GM23338 (cell line): ENCODE data around the gene NAP1L4. TPM values are rescaled to one million over a fixed set of nuclear protein-coding genes. Genes with fewer than 3 reads are reported as not detected.

Source experiments
- ATAC-seq: fragments of 200-7000 bp; cut with Tn5 transposase; 3 replicates; pipeline ENCODE4 v1.9.1; 2020
- DNase-seq: peaks from one replicate; pipeline ENCODE4 v3.0.0-alpha.2; 2015; ENCODE audit warnings: low spot score
- H2AFZ ChIP-seq: fragments of 200-600 bp; sonication (generic); 2 replicates; pipeline ENCODE4 v1.8.0; 2016; ENCODE audit warnings: antibody characterized with exemption, mild to moderate bottlenecking, moderate library complexity
- H3F3A ChIP-seq: fragments of 200-600 bp; sonication (generic); replicated peaks from 2 replicates; pipeline ENCODE4 v1.8.0; 2017; ENCODE audit warnings: antibody characterized with exemption, mixed run types, low read depth
- H3K27ac ChIP-seq: fragments of 200-600 bp; sonication (generic); 2 replicates; pipeline ENCODE4 v1.6.1; 2016; ENCODE audit warnings: low read depth
- H3K27me3 ChIP-seq: fragments of 200-600 bp; sonication (generic); 2 replicates; pipeline ENCODE4 v1.8.0; 2016; ENCODE audit warnings: mild to moderate bottlenecking, mixed run types, moderate library complexity; ENCODE audit not compliant: insufficient read depth
- H3K36me3 ChIP-seq: fragments of 200-600 bp; sonication (generic); 2 replicates; pipeline ENCODE4 v1.8.0; 2016; ENCODE audit warnings: mild to moderate bottlenecking; ENCODE audit not compliant: insufficient read depth
- H3K4me1 ChIP-seq: fragments of 200-600 bp; sonication (generic); 2 replicates; pipeline ENCODE4 v1.8.0; 2016; ENCODE audit warnings: mild to moderate bottlenecking, moderate library complexity; ENCODE audit not compliant: insufficient read depth
- H3K4me2 ChIP-seq: fragments of 200-600 bp; sonication (generic); 2 replicates; pipeline ENCODE4 v1.7.1; 2017; ENCODE audit warnings: mixed run types
- H3K4me3 ChIP-seq: fragments of 200-600 bp; sonication (generic); 2 replicates; pipeline ENCODE4 v1.6.1; 2016; ENCODE audit warnings: mixed run types
- H3K79me2 ChIP-seq: fragments of 200-600 bp; sonication (generic); replicated peaks from 2 replicates; pipeline ENCODE4 v1.8.0; 2017; ENCODE audit warnings: mild to moderate bottlenecking; ENCODE audit not compliant: insufficient read depth
- H3K9me2 ChIP-seq: fragments of 200-600 bp; sonication (generic); 2 replicates; pipeline ENCODE4 v1.8.0; 2017; ENCODE audit not compliant: insufficient read depth
- H4K20me1 ChIP-seq: fragments of 200-600 bp; sonication (generic); replicated peaks from 2 replicates; pipeline ENCODE4 v1.8.0; 2017; ENCODE audit warnings: mild to moderate bottlenecking; ENCODE audit not compliant: insufficient read depth
- H3K27ac Mint-ChIP-seq: 2 replicates; pipeline ENCODE4 v1.8.0; 2020; ENCODE audit warnings: inconsistent platforms, mild to moderate bottlenecking, moderate library complexity, mixed read lengths
- H3K27me3 Mint-ChIP-seq: 3 replicates; pipeline ENCODE4 v1.8.0; 2022; ENCODE audit warnings: low read depth, mild to moderate bottlenecking, moderate library complexity, mixed read lengths, inconsistent platforms; ENCODE audit not compliant: insufficient read depth, poor library complexity
- H3K36me3 Mint-ChIP-seq: 3 replicates; pipeline ENCODE4 v1.8.0; 2021; ENCODE audit warnings: low read depth, mild to moderate bottlenecking, inconsistent platforms, moderate library complexity, mixed read lengths
- H3K4me1 Mint-ChIP-seq: 3 replicates; pipeline ENCODE4 v1.8.0; 2020; ENCODE audit warnings: mild to moderate bottlenecking, inconsistent platforms, mixed read lengths
- H3K4me3 Mint-ChIP-seq: 3 replicates; pipeline ENCODE4 v1.8.0; 2021; ENCODE audit warnings: moderate library complexity, mild to moderate bottlenecking, inconsistent platforms, mixed read lengths
- H3K9me3 Mint-ChIP-seq: 3 replicates; pipeline ENCODE4 v1.8.0; 2020; ENCODE audit warnings: moderate library complexity, mild to moderate bottlenecking, inconsistent platforms, mixed read lengths
- CREB1 ChIP-seq: fragments of 250-450 bp; sonication (Bioruptor Pico); IDR thresholded peaks from 2 replicates; pipeline ENCODE4 v1.5.0; 2020; ENCODE audit warnings: low read depth, mild to moderate bottlenecking, moderate library complexity
- CTCF ChIP-seq, 2 experiments: fragments of 200-600 bp in 1 of 2; sonication (generic) in 1 of 2; conservative IDR thresholded peaks; 2 replicates each; pipeline versions ENCODE4 v1.5.1 to v1.6.1; 2016 to 2017; ENCODE audit warnings: antibody characterized with exemption in 2 of 2, low read depth in 2 of 2, mild to moderate bottlenecking in 2 of 2, moderate library complexity in 1 of 2
- JUNB ChIP-seq: IDR thresholded peaks from one replicate; pipeline ENCODE4 v1.6.1; 2016; ENCODE audit warnings: antibody characterized with exemption; ENCODE audit not compliant: unreplicated experiment
- POLR2AphosphoS5 ChIP-seq: IDR thresholded peaks from 2 replicates; pipeline ENCODE4 v1.6.1; 2016; ENCODE audit warnings: antibody characterized with exemption, low read depth
- ZNF462 ChIP-seq: fragments of 250-450 bp; sonication (Bioruptor Pico); IDR thresholded peaks from 2 replicates; pipeline ENCODE4 v1.5.0; 2020; ENCODE audit warnings: mild to moderate bottlenecking, moderate library complexity
- polyA plus RNA-seq: library from polyadenylated mRNA; unstranded; fragments of >200 nt; fragmentation: Nextera tagmentation; extraction: Ambion mirVana; gene quantifications from 2 replicates; pipeline ENCODE4 v1.2.1, GENCODE V29; 2016
- total RNA-seq: library from RNA; depleted of rRNA; stranded (reverse); fragments of >200 nt; shearing (Covaris generic); gene quantifications from 2 replicates; pipeline ENCODE4 v1.2.3, GENCODE V29; 2014

The NAP1L4 gene
- total and polyA plus RNA-seq, 2 experiments from 2014 or later: 181 to 189 TPM

- TF ChIP-seq ZNF462 (CRISPR knock-in tag): no peak
Measured at GRCh38 chr11:2942872-2943710, 49.0 kb downstream of the NAP1L4 start (continued).

GRCh38 chr11:2942447-2942846 lies 49.7 kb downstream of the NAP1L4 start:
- no peak overlapping the region for H3K4me3 Mint-ChIP-seq
- Histone ChIP-seq H2AFZ (no peak overlapping the region), H3K4me1 (peaks cover 31% of the 10 kb centered on the region), H3K79me2 (peaks cover 8% of the 10 kb centered on the region; the same call in 1 of the 2 replicates), H3K27ac (no peak overlapping the region), H3K27me3 (0 out of 2 replicates have a peak, but pooled peaks cover 1% of the 10 kb centered on the region), H3F3A (peaks cover 35% of the 10 kb centered on the region), H3K4me2 (no peak overlapping the region), H3K4me3 (no peak overlapping the region), H4K20me1 (peaks cover 19% of the 10 kb centered on the region), H3K36me3 (no peaks in the 10 kb centered on the region), H3K9me2 (no peaks in the 10 kb centered on the region)
- peaks cover 51% of the 10 kb centered on the region for H3K36me3 Mint-ChIP-seq
- H3K27me3 Mint-ChIP-seq: peaks cover 38% of the 10 kb centered on the region
- DNase-seq: no peak
- H3K9me3 Mint-ChIP-seq: peaks cover 29% of the 10 kb centered on the region
- H3K4me1 Mint-ChIP-seq: peaks cover 29% of the 10 kb centered on the region
- no peak for ATAC-seq
- H3K27ac Mint-ChIP-seq: no peak overlapping the region
- TF ChIP-seq JUNB: no peak
- TF ChIP-seq CREB1 (CRISPR knock-in tag): no peak
- no peak for TF ChIP-seq CTCF (conservative IDR thresholded peaks at IDR 0.05; ENCODE audit: low read depth in 2 of 2)
- TF ChIP-seq POLR2AphosphoS5: no peak
